Mesothelial cell of epicardium (in vitro differentiated cells): ENCODE data around the gene ACTA1. TPM values are rescaled to one million over a fixed set of nuclear protein-coding genes. Genes with fewer than 3 reads are reported as not detected.

ENCODE experiments used
- DNase-seq, 2 experiments: peaks; one replicate each; pipeline ENCODE4 v3.0.0; 2021; ENCODE audit warnings: low spot score in 2 of 2; ENCODE audit not compliant: unreplicated experiment in 2 of 2
- H3K27ac Mint-ChIP-seq: 2 replicates; pipeline ENCODE4 v1.8.0; 2021; ENCODE audit warnings: mixed read lengths
- H3K27me3 Mint-ChIP-seq: 2 replicates; pipeline ENCODE4 v1.8.0; 2021; ENCODE audit warnings: low read depth, mixed read lengths
- H3K36me3 Mint-ChIP-seq: 2 replicates; pipeline ENCODE4 v1.8.0; 2021; ENCODE audit warnings: mixed read lengths
- H3K4me1 Mint-ChIP-seq: 2 replicates; pipeline ENCODE4 v1.8.0; 2021; ENCODE audit warnings: mixed read lengths
- H3K4me3 Mint-ChIP-seq: 2 replicates; pipeline ENCODE4 v1.8.0; 2021; ENCODE audit warnings: mild to moderate bottlenecking, moderate library complexity, mixed read lengths
- H3K9me3 Mint-ChIP-seq: 2 replicates; pipeline ENCODE4 v1.8.0; 2021; ENCODE audit warnings: mixed read lengths
- total RNA-seq: library from RNA; stranded (reverse); gene quantifications from 3 replicates; pipeline ENCODE4 v1.2.1, GENCODE V29; 2021
- TF ChIP-seq, protein P1 (sequence below): fragments of 200-600 bp; sonication (generic); IDR thresholded peaks from one replicate; pipeline ENCODE4 v1.5.0; 2021; ENCODE audit warnings: antibody characterized with exemption; ENCODE audit not compliant: unreplicated experiment

ACTA1 gene
- total RNA-seq, 1 donor from 2014 or later = 3.6 TPM

DNA sequence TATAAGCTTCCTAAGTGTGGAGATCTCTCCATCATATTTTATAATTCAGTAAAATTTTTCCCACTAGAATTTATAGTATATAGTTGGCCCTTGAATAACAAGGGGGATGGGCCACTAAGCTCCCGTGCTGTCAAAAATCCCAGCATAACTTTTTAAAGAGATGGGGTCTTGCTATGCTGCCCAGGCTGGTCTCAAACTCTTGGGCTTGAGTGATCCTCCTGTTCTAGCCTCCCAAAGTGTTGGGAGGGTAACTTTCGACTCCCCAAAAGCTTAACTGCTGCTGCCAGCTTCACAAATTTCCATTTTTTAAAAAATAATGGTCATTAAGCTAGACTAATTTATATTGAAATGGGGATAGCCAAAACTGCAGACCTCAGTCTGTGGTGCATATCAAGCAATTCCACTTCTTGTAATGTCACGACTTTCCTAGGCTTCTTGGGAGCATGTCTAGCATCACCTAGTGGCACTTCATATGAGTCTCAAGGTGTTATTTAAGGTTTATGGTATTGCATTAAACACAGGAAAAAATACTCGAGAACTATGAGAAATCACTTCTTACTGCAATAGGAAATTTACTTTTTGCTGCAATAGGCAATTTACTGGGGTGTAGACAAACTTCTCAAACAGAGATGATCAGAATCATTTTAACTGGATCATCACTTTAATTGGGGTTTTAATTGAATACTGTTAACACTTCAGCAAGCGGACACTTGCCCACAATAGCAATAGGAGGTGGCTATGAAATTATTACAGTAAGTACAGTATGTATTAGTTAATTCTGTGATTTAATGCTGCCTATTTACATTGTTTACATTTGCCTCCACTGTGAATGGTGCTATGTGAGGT is 19.3 kb upstream of the ACTA1 start:
- H3K4me1 Mint-ChIP-seq = no peaks in the 10 kb centered on the region
- TF ChIP-seq, protein P1, sequence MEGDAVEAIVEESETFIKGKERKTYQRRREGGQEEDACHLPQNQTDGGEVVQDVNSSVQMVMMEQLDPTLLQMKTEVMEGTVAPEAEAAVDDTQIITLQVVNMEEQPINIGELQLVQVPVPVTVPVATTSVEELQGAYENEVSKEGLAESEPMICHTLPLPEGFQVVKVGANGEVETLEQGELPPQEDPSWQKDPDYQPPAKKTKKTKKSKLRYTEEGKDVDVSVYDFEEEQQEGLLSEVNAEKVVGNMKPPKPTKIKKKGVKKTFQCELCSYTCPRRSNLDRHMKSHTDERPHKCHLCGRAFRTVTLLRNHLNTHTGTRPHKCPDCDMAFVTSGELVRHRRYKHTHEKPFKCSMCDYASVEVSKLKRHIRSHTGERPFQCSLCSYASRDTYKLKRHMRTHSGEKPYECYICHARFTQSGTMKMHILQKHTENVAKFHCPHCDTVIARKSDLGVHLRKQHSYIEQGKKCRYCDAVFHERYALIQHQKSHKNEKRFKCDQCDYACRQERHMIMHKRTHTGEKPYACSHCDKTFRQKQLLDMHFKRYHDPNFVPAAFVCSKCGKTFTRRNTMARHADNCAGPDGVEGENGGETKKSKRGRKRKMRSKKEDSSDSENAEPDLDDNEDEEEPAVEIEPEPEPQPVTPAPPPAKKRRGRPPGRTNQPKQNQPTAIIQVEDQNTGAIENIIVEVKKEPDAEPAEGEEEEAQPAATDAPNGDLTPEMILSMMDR = no peak

DNA sequence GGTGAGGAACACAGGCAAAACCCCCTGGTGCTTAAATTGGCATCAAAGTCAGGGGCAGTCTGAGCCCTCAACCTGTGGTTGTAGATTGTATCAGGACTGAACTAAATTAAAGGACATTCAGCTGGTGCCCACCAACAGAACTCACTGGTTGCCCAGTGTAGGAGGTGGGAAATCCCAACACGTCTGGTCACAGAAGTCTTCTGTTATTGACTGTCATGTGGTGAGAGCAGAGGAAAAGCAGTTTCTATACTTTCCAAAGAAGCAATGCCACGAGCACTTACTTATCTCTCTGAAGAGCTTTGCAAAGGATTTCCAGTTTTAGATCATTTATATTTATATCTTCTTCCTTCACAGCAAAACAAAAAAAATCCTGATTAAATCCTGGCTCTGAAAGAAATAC is 15.0 kb upstream of the ACTA1 start:
- TF ChIP-seq, protein P1 = no peak
- H3K4me1 Mint-ChIP-seq = no peaks in the 10 kb centered on the region
- no peaks in the 10 kb centered on the region for H3K27me3 Mint-ChIP-seq
- no peak for DNase-seq
- peaks cover 39% of the 10 kb centered on the region for H3K36me3 Mint-ChIP-seq
- no peaks in the 10 kb centered on the region for H3K9me3 Mint-ChIP-seq
- no peak overlapping the region for H3K4me3 Mint-ChIP-seq
- H3K27ac Mint-ChIP-seq = no peak overlapping the region

More for the DNA sequence above, 19.3 kb upstream of the ACTA1 start:
- no peaks in the 10 kb centered on the region for H3K27me3 Mint-ChIP-seq
- peaks cover 34% of the 10 kb centered on the region for H3K36me3 Mint-ChIP-seq
- H3K9me3 Mint-ChIP-seq = no peaks in the 10 kb centered on the region
- no peak overlapping the region for H3K4me3 Mint-ChIP-seq
- H3K27ac Mint-ChIP-seq = no peak overlapping the region
- no peak for DNase-seq

DNA sequence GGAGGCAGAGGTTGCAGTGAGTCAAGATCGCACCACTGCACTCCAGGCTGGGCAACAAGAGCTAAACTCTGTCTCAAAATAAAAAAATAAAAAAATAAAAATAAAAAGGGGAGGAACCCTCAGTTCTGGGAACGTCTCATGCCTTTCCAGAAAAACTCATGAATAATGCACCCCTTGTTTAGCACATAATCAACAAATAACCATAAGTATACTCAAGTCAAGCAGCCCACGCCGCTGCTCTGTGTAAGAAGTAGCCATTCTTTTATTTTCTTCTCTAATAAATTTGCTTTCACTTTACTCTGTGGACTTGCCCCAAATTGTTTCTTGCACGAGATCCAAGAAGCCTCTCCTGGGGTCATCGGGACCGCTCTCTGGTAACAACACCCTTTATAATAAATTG is 14.5 kb upstream of the ACTA1 start:
- Mint-ChIP-seq H3K9me3 (no peaks in the 10 kb centered on the region), H3K4me1 (no peaks in the 10 kb centered on the region), H3K36me3 (peaks cover 39% of the 10 kb centered on the region), H3K27me3 (no peaks in the 10 kb centered on the region), H3K4me3 (no peak overlapping the region), H3K27ac (no peak overlapping the region)
- DNase-seq = no peak
- TF ChIP-seq, protein P1 = no peak

DNA sequence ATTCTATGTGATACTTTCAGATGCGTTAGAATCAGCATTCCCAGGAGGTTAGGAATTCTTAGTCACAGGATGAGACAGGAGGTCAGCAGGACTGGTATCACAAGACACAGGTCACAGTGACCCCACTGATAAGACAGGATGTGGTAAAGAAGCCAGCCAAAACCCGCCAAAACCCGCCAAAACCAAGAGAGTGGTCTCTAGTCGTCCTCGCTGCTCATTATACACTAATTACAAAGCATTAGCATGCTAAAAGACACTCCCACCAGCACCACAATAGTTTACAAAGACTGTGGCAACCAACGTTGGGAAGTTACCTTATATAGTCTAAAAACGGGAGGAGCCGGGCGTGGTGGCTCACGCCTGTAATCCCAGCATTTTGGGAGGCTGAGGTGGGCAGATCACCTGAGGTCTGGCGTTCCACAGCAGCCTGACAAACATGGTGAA is 13.9 kb upstream of the ACTA1 start:
- no peak overlapping the region for H3K4me3 Mint-ChIP-seq
- H3K4me1 Mint-ChIP-seq = no peaks in the 10 kb centered on the region
- TF ChIP-seq, protein P1 = no peak
- H3K27ac Mint-ChIP-seq = no peak overlapping the region
- H3K9me3 Mint-ChIP-seq = no peaks in the 10 kb centered on the region
- H3K36me3 Mint-ChIP-seq = peaks cover 37% of the 10 kb centered on the region
- no peak for DNase-seq
- H3K27me3 Mint-ChIP-seq = no peaks in the 10 kb centered on the region

DNA sequence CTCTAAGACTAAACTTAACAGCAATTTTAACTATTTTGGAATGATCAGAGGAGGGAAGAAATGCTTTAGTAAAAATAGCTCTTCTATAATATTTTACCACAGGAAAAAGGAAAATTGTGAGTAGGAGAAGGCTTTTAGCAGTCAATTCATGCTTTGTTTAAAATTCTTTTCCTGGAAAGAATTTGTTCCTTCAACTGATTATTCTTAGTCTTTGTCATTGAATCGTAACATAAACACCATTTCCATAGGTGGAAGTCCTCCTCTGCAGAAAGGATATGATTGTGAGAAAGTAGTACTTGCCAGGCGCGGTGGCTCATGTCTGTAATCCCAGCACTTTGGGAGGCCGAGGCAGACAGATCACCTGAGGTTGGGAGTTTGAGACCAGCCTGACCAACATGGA is 11.9 kb upstream of the ACTA1 start:
- DNase-seq = no peak
- Mint-ChIP-seq H3K9me3 (no peaks in the 10 kb centered on the region), H3K36me3 (peaks cover 39% of the 10 kb centered on the region), H3K27me3 (no peaks in the 10 kb centered on the region), H3K4me3 (no peak overlapping the region), H3K27ac (no peak overlapping the region), H3K4me1 (no peaks in the 10 kb centered on the region)
- TF ChIP-seq, protein P1 = no peak
